Measurements from ENCODE around the gene RASIP1.

RASIP1 gene

DNA sequence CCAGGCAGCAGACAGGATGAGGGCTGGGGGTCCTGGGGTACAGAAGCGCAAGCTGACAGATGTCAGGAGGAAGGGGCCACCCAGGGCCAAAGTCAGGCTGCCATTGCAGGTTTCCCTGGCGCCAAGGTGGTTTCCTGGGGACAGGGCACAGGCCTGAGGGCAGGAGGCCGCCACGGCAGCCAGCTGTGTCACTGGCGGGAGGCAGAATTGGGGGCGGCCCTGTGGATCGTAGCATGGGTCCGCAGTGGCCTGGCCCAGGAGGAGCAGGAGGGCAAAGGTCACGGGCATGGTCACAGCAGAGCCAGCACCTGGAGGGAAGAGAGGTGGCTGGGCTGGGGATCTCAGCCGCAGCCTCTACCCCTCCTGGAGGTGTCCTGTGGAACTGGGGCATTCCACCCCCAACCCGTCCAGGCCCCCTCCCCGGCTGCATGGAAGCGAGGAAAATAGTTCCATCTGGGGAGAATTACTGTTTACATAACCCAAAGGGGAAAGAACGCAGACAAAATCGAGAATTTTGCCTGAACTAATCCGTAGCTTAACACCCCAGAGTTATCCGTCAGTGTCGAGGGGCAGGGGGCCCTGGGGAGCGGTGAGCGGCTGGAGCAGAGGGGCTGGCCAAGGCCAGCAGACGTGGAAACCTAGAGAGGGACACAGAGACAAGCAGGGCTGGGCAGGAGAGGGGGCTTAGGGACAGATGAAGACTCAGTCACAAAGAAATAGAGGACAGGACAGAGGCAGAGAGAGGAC lies 69.5 kb downstream of the RASIP1 start:
- no peak for DNase-seq
